IMR-90 (cell line): ENCODE measurements around the gene HIVEP3. TPM values are rescaled to one million over a fixed set of nuclear protein-coding genes. Genes with fewer than 3 reads are reported as not detected.

Experiments
- ATAC-seq: fragments of 200-7000 bp; cut with Tn5 transposase; 2 replicates; pipeline ENCODE4 v1.9.1; 2020; ENCODE audit warnings: low read depth, mild to moderate bottlenecking, moderate library complexity
- BruUV-seq: library from RNA; stranded (reverse); fragments of 400-500 nt; replicated peaks from 2 replicates; lab custom pipeline; 2021; lab: Mats Ljungman, UMichigan
- CTCF ChIA-PET: fragments of 300-600 bp; formaldehyde crosslinking; extraction: SDS; loops from one replicate; lab custom pipeline; 2021; ENCODE audit warnings: antibody characterized with exemption; lab: Yijun Ruan, JAX
- POLR2A ChIA-PET: fragments of 300-600 bp; sonication (Branson Sonifier 250); formaldehyde crosslinking; loops from one replicate; lab custom pipeline; 2022; ENCODE audit warnings: antibody characterized with exemption; ENCODE audit not compliant: unreplicated experiment; lab: Charles Lee
- DNase-seq: peaks from one replicate; pipeline ENCODE4 v3.0.0; 2013
- H2AFZ ChIP-seq: replicated peaks from 2 replicates; pipeline ENCODE3; 2013; ENCODE audit warnings: low read length, mild to moderate bottlenecking; ENCODE audit not compliant: poor library complexity
- H2AK5ac ChIP-seq: 2 replicates; pipeline ENCODE4 v1.6.1; 2013; ENCODE audit warnings: low read depth, low read length, inconsistent platforms
- H2AK9ac ChIP-seq: replicated peaks from 2 replicates; pipeline ENCODE3; 2013; ENCODE audit warnings: mild to moderate bottlenecking, low read depth, low read length, moderate library complexity; ENCODE audit not compliant: poor library complexity
- H2BK120ac ChIP-seq: 2 replicates; pipeline ENCODE4 v1.6.1; 2013; ENCODE audit warnings: low read depth, low read length, inconsistent platforms
- H2BK15ac ChIP-seq: 3 replicates; pipeline ENCODE4 v1.6.1; 2013; ENCODE audit warnings: low read depth, low read length, inconsistent platforms
- H2BK20ac ChIP-seq: 2 replicates; pipeline ENCODE4 v1.6.1; 2013; ENCODE audit warnings: low read depth, mild to moderate bottlenecking, inconsistent platforms, low read length, moderate library complexity
- H2BK5ac ChIP-seq: 2 replicates; pipeline ENCODE4 v1.6.1; 2013; ENCODE audit warnings: mild to moderate bottlenecking, low read depth, low read length, inconsistent platforms; ENCODE audit not compliant: poor library complexity, severe bottlenecking
- H3K14ac ChIP-seq: replicated peaks from 2 replicates; pipeline ENCODE4 v1.6.1; 2013; ENCODE audit warnings: low read depth, low read length, inconsistent platforms
- H3K18ac ChIP-seq: 2 replicates; pipeline ENCODE4 v1.6.1; 2013; ENCODE audit warnings: low read depth, low read length, control low read depth
- H3K23ac ChIP-seq: 2 replicates; pipeline ENCODE4 v1.6.1; 2013; ENCODE audit warnings: low read depth, low read length, inconsistent platforms
- H3K27ac ChIP-seq: 2 replicates; pipeline ENCODE4 v1.5.1; 2013; ENCODE audit warnings: mild to moderate bottlenecking, control low read depth, low read length; ENCODE audit not compliant: insufficient read depth
- H3K27me3 ChIP-seq: 2 replicates; pipeline ENCODE4 v1.6.1; 2013; ENCODE audit warnings: low read length; ENCODE audit not compliant: control insufficient read depth, insufficient read depth
- H3K36me3 ChIP-seq: 2 replicates; pipeline ENCODE4 v1.6.1; 2013; ENCODE audit warnings: low read length, mixed read lengths; ENCODE audit not compliant: control insufficient read depth, insufficient read depth
- H3K4ac ChIP-seq: 2 replicates; pipeline ENCODE4 v1.6.1; 2013; ENCODE audit warnings: low read depth, low read length, inconsistent platforms
- H3K4me1 ChIP-seq: 2 replicates; pipeline ENCODE4 v1.6.1; 2013; ENCODE audit warnings: low read length, mixed read lengths; ENCODE audit not compliant: control insufficient read depth, insufficient read depth
- H3K4me2 ChIP-seq: 2 replicates; pipeline ENCODE4 v1.6.1; 2013; ENCODE audit warnings: low read depth, mild to moderate bottlenecking, control low read depth, low read length, moderate library complexity
- H3K4me3 ChIP-seq: 2 replicates; pipeline ENCODE4 v1.5.1; 2013; ENCODE audit warnings: low read depth, mild to moderate bottlenecking, control low read depth, low read length, moderate library complexity; ENCODE audit not compliant: insufficient read depth
- H3K56ac ChIP-seq: 2 replicates; pipeline ENCODE4 v1.6.1; 2013; ENCODE audit warnings: low read length, inconsistent platforms; ENCODE audit not compliant: insufficient read depth; ENCODE audit errors: extremely low read depth
- H3K79me1 ChIP-seq, 2 experiments: 2 replicates each; pipeline ENCODE4 v1.6.1; 2013; ENCODE audit warnings: low read length in 2 of 2, inconsistent platforms in 1 of 2, low read depth in 1 of 2
- H3K9ac ChIP-seq: 2 replicates; pipeline ENCODE4 v1.6.1; 2013; ENCODE audit warnings: low read depth, low read length, control low read depth
- H3K9me1 ChIP-seq: 2 replicates; pipeline ENCODE4 v1.6.1; 2013; ENCODE audit warnings: low read length, inconsistent platforms; ENCODE audit not compliant: insufficient read depth
- H3K9me3 ChIP-seq: 2 replicates; pipeline ENCODE4 v1.6.1; 2013; ENCODE audit warnings: low read length; ENCODE audit not compliant: control insufficient read depth, insufficient read depth
- H4K20me1 ChIP-seq: 2 replicates; pipeline ENCODE4 v1.6.1; 2013; ENCODE audit warnings: low read length, inconsistent platforms; ENCODE audit not compliant: insufficient read depth
- H4K5ac ChIP-seq: 2 replicates; pipeline ENCODE4 v1.6.1; 2013; ENCODE audit warnings: mild to moderate bottlenecking, low read depth, low read length, control low read depth
- H4K8ac ChIP-seq, 2 experiments: 2 replicates each; pipeline ENCODE4 v1.6.1; 2013; ENCODE audit warnings: low read depth in 2 of 2, low read length in 2 of 2, control low read depth in 1 of 2, inconsistent platforms in 1 of 2
- H4K91ac ChIP-seq: 2 replicates; pipeline ENCODE4 v1.6.1; 2013; ENCODE audit warnings: low read depth, low read length, inconsistent platforms; ENCODE audit not compliant: insufficient read depth
- CTCF ChIP-seq: conservative IDR thresholded peaks from 2 replicates; pipeline ENCODE4 v1.5.1; 2012; ENCODE audit warnings: mild to moderate bottlenecking, low read depth, low read length, improper control_type of control experiment
- WGBS, 2 experiments: methylation state at CpG; one replicate each; pipeline versions ENCODE4 v1.1.5 to v1.1.7; 2013; ENCODE audit warnings: missing lambda C conversion rate in 2 of 2; ENCODE audit not compliant: insufficient read length in 1 of 2; ENCODE audit errors: extremely low coverage in 2 of 2; 5-methylcytosine and 5-hydroxymethylcytosine counted together
- dilution Hi-C: fragments of 300-500 bp; cut with HindIII; formaldehyde crosslinking; loops from one replicate; pipeline ENCODE4 v1.14.3; 2018; ENCODE audit warnings: low sequenced_read_pairs; ENCODE audit not compliant: unreplicated experiment
- in situ Hi-C: fragments of 300-500 bp; cut with MboI; formaldehyde crosslinking; loops from 3 replicates; pipeline ENCODE4 v1.14.3; 2019; ENCODE audit warnings: low sequenced_read_pairs, inconsistent platforms, mixed read lengths
- intact Hi-C: fragments of 100-400 bp; cut with micrococcal nuclease; formaldehyde crosslinking; loops from 2 replicates; pipeline ENCODE4 v1.10.0; 2022
- polyA plus RNA-seq, 3 experiments: library from polyadenylated mRNA; depleted of rRNA; stranded (reverse); fragments of >200 nt; gene quantifications; 2 replicates each; pipeline ENCODE4 v1.2.3, GENCODE V29; 2012; ENCODE audit warnings: low replicate concordance in 1 of 3
- total RNA-seq: library from RNA; depleted of rRNA; stranded (reverse); fragments of >200 nt; gene quantifications from 2 replicates; pipeline ENCODE4 v1.2.3, GENCODE V29; 2012

HIVEP3 gene
- total and polyA plus RNA-seq, 2 of the 4 experiments (the other 2 are of a cell fraction) = 1.4 to 4.0 TPM

GRCh38 chr1:41719590-41719989 is 199.1 kb downstream of the HIVEP3 start:
- Histone ChIP-seq H3K79me1 (no peaks in the 10 kb centered on the region), H3K27ac (no peak overlapping the region), H3K4ac (no peak overlapping the region), H2AK5ac (peak overlapping the region; percentile 44; the same call in 1 of the 2 replicates), H3K9me3 (no peaks in the 10 kb centered on the region), H3K9me1 (0 out of 2 replicates have a peak, but pooled peaks cover under 1% of the 10 kb centered on the region), H2AFZ (no peak overlapping the region), H3K4me1 (peaks cover 14% of the 10 kb centered on the region), H2BK15ac (no peak overlapping the region), H2AK9ac (no peak overlapping the region), H2BK20ac (no peak overlapping the region), H4K91ac (no peak overlapping the region), H4K8ac (no peak overlapping the region), H3K4me3 (no peak overlapping the region), H3K27me3 (no peaks in the 10 kb centered on the region), H3K4me2 (no peak overlapping the region), H3K18ac (no peak overlapping the region), H4K5ac (no peak overlapping the region), H3K36me3 (no peaks in the 10 kb centered on the region), H4K20me1 (no peaks in the 10 kb centered on the region), H2BK5ac (no peak overlapping the region), H2BK120ac (no peak overlapping the region), H3K23ac (no peak overlapping the region), H3K14ac (no peak overlapping the region), H3K56ac (no peak overlapping the region), H3K9ac (no peak overlapping the region)
- dilution Hi-C loops = no loop called here
- no TSS peak for BruUV-seq
- ATAC-seq (no peak), DNase-seq (no peak)
- WGBS, 2 experiments = no CpG with 5 or more reads among the region's 5 CpGs
- ChIA-PET POLR2A (no interaction called here), CTCF (no interaction called here)
- in situ Hi-C loops = no loop called here
- no peak for TF ChIP-seq CTCF
- intact Hi-C loops = no loop called here
